GM08714 (cell line): ENCODE results near the gene ETS1.

Experiments
- H3K4me3 ChIP-seq: fragments of 200-500 bp; sonication (Bioruptor generic); 2 replicates; pipeline ENCODE4 v1.5.1; 2014; ENCODE audit warnings: mild to moderate bottlenecking, low read length, inconsistent platforms
- ZNF274 ChIP-seq: IDR thresholded peaks from 2 replicates; pipeline ENCODE4 v1.6.1; 2012; ENCODE audit warnings: mild to moderate bottlenecking, low read depth, low read length

ETS1 gene

GRCh38 chr11:128587415-128587814 lies at the start of gene ETS1:
Gene ETS1 (minus strand): TSS chr11:128587558. CDS start chr11:128573130, 14,428 bp downstream.
- H3K4me3 ChIP-seq, result no peak within 1 kb of the TSS
- no peak for TF ChIP-seq ZNF274

GRCh38 chr11:128634395-128634794 lies 47.0 kb upstream of the ETS1 start:
- TF ChIP-seq ZNF274, result no peak

GRCh38 chr11:128633384-128633965 lies 46.1 kb upstream of the ETS1 start:
- no peak overlapping the region for H3K4me3 ChIP-seq
- no peak for TF ChIP-seq ZNF274

More at GRCh38 chr11:128634395-128634794, 47.0 kb upstream of the ETS1 start:
- no peak overlapping the region for H3K4me3 ChIP-seq

GRCh38 chr11:128632141-128632791 lies 44.9 kb upstream of the ETS1 start:
- TF ChIP-seq ZNF274, result no peak
- no peak overlapping the region for H3K4me3 ChIP-seq

GRCh38 chr11:128630367-128631230 lies 43.2 kb upstream of the ETS1 start:
- no peak overlapping the region; the same call in 1 of the 2 replicates for H3K4me3 ChIP-seq
- no peak for TF ChIP-seq ZNF274

- no peak for TF ChIP-seq ZNF274
- no peak overlapping the region for H3K4me3 ChIP-seq
These were observed 42.3 kb upstream of the ETS1 start for GRCh38 chr11:128629516-128630106.

- peak overlapping the region; percentile 29; the same call in 1 of the 2 replicates for H3K4me3 ChIP-seq
- TF ChIP-seq ZNF274, result no peak
These were observed 41.3 kb upstream of the ETS1 start for GRCh38 chr11:128628686-128629085.

GRCh38 chr11:128628325-128628673 lies 40.9 kb upstream of the ETS1 start:
- TF ChIP-seq ZNF274, result no peak
- no peak overlapping the region; the same call in 1 of the 2 replicates for H3K4me3 ChIP-seq

- no peak for TF ChIP-seq ZNF274
- H3K4me3 ChIP-seq, result no peak overlapping the region; the same call in 1 of the 2 replicates
These were observed 40.4 kb upstream of the ETS1 start for GRCh38 chr11:128627666-128628324.

GRCh38 chr11:128626913-128627665 lies 39.7 kb upstream of the ETS1 start:
- no peak for TF ChIP-seq ZNF274
- no peak overlapping the region for H3K4me3 ChIP-seq

GRCh38 chr11:128625746-128626145 lies 38.4 kb upstream of the ETS1 start:
- H3K4me3 ChIP-seq, result no peak overlapping the region; the same call in 1 of the 2 replicates
- no peak for TF ChIP-seq ZNF274

GRCh38 chr11:128625326-128625725 lies 38.0 kb upstream of the ETS1 start:
- H3K4me3 ChIP-seq, result no peak overlapping the region; the same call in 1 of the 2 replicates
- no peak for TF ChIP-seq ZNF274
